CD4-positive, alpha-beta T cell treated with Interleukin-15 for 1 hour (primary cell): ENCODE measurements around the gene KCNMA1.

ENCODE experiments used
- DNase-seq: peaks from one replicate; pipeline ENCODE4 v3.0.0-alpha.2; 2020

The KCNMA1 gene

GRCh38 chr10:77474939-77475338 lies 162.7 kb downstream of the KCNMA1 start:
- DNase-seq = no peak

GRCh38 chr10:77474386-77474785 lies 163.2 kb downstream of the KCNMA1 start:
- DNase-seq = no peak

GRCh38 chr10:77472146-77472545 lies 165.5 kb downstream of the KCNMA1 start:
- no peak for DNase-seq

GRCh38 chr10:77471069-77471536 lies 166.5 kb downstream of the KCNMA1 start:
- DNase-seq = no peak

GRCh38 chr10:77467422-77467963 lies 170.1 kb downstream of the KCNMA1 start:
- no peak for DNase-seq

GRCh38 chr10:77463967-77464745 lies 173.5 kb downstream of the KCNMA1 start:
- DNase-seq = no peak

GRCh38 chr10:77463499-77463898 lies 174.1 kb downstream of the KCNMA1 start:
- DNase-seq = no peak

GRCh38 chr10:77461636-77462296 lies 175.8 kb downstream of the KCNMA1 start:
- DNase-seq = no peak

GRCh38 chr10:77459905-77460304 lies 177.7 kb downstream of the KCNMA1 start:
- DNase-seq = no peak

GRCh38 chr10:77458986-77459590 lies 178.5 kb downstream of the KCNMA1 start:
- DNase-seq = no peak

GRCh38 chr10:77457721-77458120 lies 179.9 kb downstream of the KCNMA1 start:
- no peak for DNase-seq

- DNase-seq = no peak
Observed at GRCh38 chr10:77457266-77457665, 180.3 kb downstream of the KCNMA1 start.

- no peak for DNase-seq
Observed at GRCh38 chr10:77456414-77456813, 181.2 kb downstream of the KCNMA1 start.

GRCh38 chr10:77455561-77455960 lies 182.0 kb downstream of the KCNMA1 start:
- DNase-seq = no peak

- DNase-seq = no peak
Observed at GRCh38 chr10:77452952-77453564, 184.6 kb downstream of the KCNMA1 start.

GRCh38 chr10:77451886-77452285 lies 185.7 kb downstream of the KCNMA1 start:
- no peak for DNase-seq

- no peak for DNase-seq
Observed at GRCh38 chr10:77448226-77448625, 189.4 kb downstream of the KCNMA1 start.

- DNase-seq = no peak
Observed at GRCh38 chr10:77446700-77447099, 190.9 kb downstream of the KCNMA1 start.

GRCh38 chr10:77445547-77445946 lies 192.1 kb downstream of the KCNMA1 start:
- DNase-seq = no peak

- DNase-seq = no peak
Observed at GRCh38 chr10:77444041-77444440, 193.6 kb downstream of the KCNMA1 start.

- no peak for DNase-seq
Observed at GRCh38 chr10:77442699-77443189, 194.9 kb downstream of the KCNMA1 start.

- no peak for DNase-seq
Observed at GRCh38 chr10:77441353-77442166, 196.0 kb downstream of the KCNMA1 start.
